HepG2 (cell line): ENCODE data around the gene TRIM3. TPM values are rescaled to one million over a fixed set of nuclear protein-coding genes. Genes with fewer than 3 reads are reported as not detected.

Experiments
- CREB1 ChIP-seq, 2 experiments: fragments of 450-650 bp in 1 of 2; IDR thresholded peaks; 2 replicates each; pipeline ENCODE4 v1.6.1; 2016 to 2017; ENCODE audit warnings: control low read depth in 1 of 2, mild to moderate bottlenecking in 1 of 2, missing compliant biosample characterization in 1 of 2, missing genetic modification characterization in 1 of 2
- EZH2 ChIP-seq: conservative IDR thresholded peaks from 2 replicates; pipeline ENCODE4 v1.6.1; 2012; ENCODE audit warnings: mild to moderate bottlenecking, low read depth, low read length, moderate library complexity
- HNRNPK ChIP-seq: fragments of 200-400 bp; formaldehyde crosslinking; IDR thresholded peaks from 2 replicates; pipeline ENCODE4 v1.6.1; 2018; ENCODE audit warnings: low read length, low read depth, moderate library complexity, mild to moderate bottlenecking; ENCODE audit not compliant: poor library complexity, severe bottlenecking
- MED8 ChIP-seq: sonication (generic); formaldehyde crosslinking; IDR thresholded peaks from 2 replicates; pipeline ENCODE4 v1.8.1; 2023; ENCODE audit warnings: mild to moderate bottlenecking, missing genetic modification reagents; ENCODE audit not compliant: insufficient replicate concordance
- MEIS1 ChIP-seq: sonication (generic); formaldehyde crosslinking; IDR thresholded peaks from 2 replicates; pipeline ENCODE4 v1.9.0; 2021; ENCODE audit warnings: mild to moderate bottlenecking, missing genetic modification reagents, moderate library complexity, borderline replicate concordance
- RNF2 ChIP-seq: fragments of 450-650 bp; conservative IDR thresholded peaks from 2 replicates; pipeline ENCODE4 v1.6.1; 2016; ENCODE audit warnings: low read depth
- SSRP1 ChIP-seq: IDR thresholded peaks from 2 replicates; pipeline ENCODE4 v1.6.1; 2016; ENCODE audit warnings: control low read depth
- YY1 ChIP-seq: IDR thresholded peaks from 2 replicates; pipeline ENCODE4 v1.6.1; 2011; ENCODE audit warnings: low read length, low read depth, moderate library complexity, mild to moderate bottlenecking; ENCODE audit not compliant: insufficient read depth, insufficient replicate concordance
- ZNF530 ChIP-seq: sonication (generic); formaldehyde crosslinking; IDR thresholded peaks from 2 replicates; pipeline ENCODE4 v1.5.0; 2020; ENCODE audit warnings: low read depth, mild to moderate bottlenecking, missing genetic modification reagents
- ZSCAN12 ChIP-seq: sonication (generic); formaldehyde crosslinking; IDR thresholded peaks from 2 replicates; pipeline ENCODE4 v1.9.0; 2021; ENCODE audit warnings: mild to moderate bottlenecking, missing genetic modification reagents
- polyA plus RNA-seq, 8 experiments: library from polyadenylated mRNA; depleted of rRNA in 3 of 8; stranded (reverse) in 7 of 8; unstranded in 1 of 8; fragments of >200 nt; fragmentation: Illumina TruSeq in 4 of 8; extraction: Trizol in 4 of 8; gene quantifications; 2 replicates each; pipeline versions ENCODE4 v1.2.1 to v1.2.3, GENCODE V29; 2011 to 2016; ENCODE audit warnings: low read depth in 4 of 8, missing spikeins in 1 of 8, mixed read lengths in 1 of 8; ENCODE audit not compliant: insufficient read depth in 1 of 8
- total RNA-seq, 5 experiments: library from RNA; depleted of rRNA; stranded (reverse); fragments of >200 nt; fragmentation: Illumina TruSeq; extraction: Trizol; gene quantifications; 2 replicates each; pipeline ENCODE4 v1.2.3, GENCODE V29; 2016; ENCODE audit warnings: low read depth in 1 of 5
- TF ChIP-seq, protein P1 (sequence below): sonication (generic); formaldehyde crosslinking; IDR thresholded peaks from 2 replicates; pipeline ENCODE4 v1.5.1; 2020; ENCODE audit warnings: missing genetic modification reagents, mild to moderate bottlenecking, borderline replicate concordance
- TF ChIP-seq, protein P2 (sequence below): IDR thresholded peaks from 2 replicates; pipeline ENCODE4 v1.6.1; 2016; ENCODE audit warnings: missing compliant biosample characterization, missing genetic modification reagents, borderline replicate concordance
- TF ChIP-seq, protein P3 (sequence below): sonication (generic); formaldehyde crosslinking; IDR thresholded peaks from 2 replicates; pipeline ENCODE4 v1.5.0; 2020; ENCODE audit warnings: mild to moderate bottlenecking, missing genetic modification reagents, borderline replicate concordance
- TF ChIP-seq, protein P4 (sequence below): sonication (generic); formaldehyde crosslinking; conservative IDR thresholded peaks from 2 replicates; pipeline ENCODE4 v1.4.0; 2020; ENCODE audit warnings: missing genetic modification reagents

TRIM3 gene
- total and polyA plus RNA-seq, 2 of the 13 experiments (the other 11 are each of a cell fraction or from before 2014, with no cell fraction given) = 3.6 to 6.3 TPM

DNA sequence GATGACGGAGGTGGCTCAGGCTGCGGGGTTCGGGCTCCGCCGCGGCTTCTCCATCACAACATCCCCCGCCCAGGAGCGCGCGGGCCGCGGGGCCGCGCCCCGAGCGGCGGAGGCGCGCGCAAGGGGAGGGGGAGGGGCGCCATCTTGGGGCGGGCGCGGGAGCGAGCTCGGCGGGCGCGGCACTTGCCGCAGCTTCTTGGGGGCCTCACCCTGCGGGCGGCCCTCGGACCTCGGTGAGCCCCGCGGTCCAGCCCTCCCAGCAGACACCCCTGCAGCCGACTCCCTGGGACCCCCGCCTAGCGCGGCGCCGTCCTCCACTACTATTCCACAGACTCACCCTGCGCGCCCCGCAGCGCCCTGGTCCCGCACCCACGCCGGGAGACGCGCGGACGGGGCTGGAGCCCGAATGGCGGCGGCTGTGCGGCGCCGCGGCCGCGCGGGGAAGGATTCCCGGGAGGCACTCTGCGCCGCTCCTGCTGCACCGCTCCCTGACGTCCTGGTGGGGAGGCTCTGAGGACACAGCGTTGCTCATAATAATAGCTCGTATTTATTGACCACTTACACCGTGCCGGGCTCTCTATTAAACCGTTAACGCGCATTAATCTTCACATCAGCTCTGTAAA is 54.6 kb downstream of the TRIM3 start, which contains the start of gene APBB1 (continued):
- TF ChIP-seq, protein P1, sequence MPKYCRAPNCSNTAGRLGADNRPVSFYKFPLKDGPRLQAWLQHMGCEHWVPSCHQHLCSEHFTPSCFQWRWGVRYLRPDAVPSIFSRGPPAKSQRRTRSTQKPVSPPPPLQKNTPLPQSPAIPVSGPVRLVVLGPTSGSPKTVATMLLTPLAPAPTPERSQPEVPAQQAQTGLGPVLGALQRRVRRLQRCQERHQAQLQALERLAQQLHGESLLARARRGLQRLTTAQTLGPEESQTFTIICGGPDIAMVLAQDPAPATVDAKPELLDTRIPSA (CRISPR knock-in tag) = no peak
- TF ChIP-seq, protein P2, sequence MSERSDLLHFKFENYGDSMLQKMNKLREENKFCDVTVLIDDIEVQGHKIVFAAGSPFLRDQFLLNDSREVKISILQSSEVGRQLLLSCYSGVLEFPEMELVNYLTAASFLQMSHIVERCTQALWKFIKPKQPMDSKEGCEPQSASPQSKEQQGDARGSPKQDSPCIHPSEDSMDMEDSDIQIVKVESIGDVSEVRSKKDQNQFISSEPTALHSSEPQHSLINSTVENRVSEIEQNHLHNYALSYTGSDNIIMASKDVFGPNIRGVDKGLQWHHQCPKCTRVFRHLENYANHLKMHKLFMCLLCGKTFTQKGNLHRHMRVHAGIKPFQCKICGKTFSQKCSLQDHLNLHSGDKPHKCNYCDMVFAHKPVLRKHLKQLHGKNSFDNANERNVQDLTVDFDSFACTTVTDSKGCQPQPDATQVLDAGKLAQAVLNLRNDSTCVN (CRISPR knock-in tag) = no peak
- no peak for TF ChIP-seq SSRP1
- TF ChIP-seq, protein P3, sequence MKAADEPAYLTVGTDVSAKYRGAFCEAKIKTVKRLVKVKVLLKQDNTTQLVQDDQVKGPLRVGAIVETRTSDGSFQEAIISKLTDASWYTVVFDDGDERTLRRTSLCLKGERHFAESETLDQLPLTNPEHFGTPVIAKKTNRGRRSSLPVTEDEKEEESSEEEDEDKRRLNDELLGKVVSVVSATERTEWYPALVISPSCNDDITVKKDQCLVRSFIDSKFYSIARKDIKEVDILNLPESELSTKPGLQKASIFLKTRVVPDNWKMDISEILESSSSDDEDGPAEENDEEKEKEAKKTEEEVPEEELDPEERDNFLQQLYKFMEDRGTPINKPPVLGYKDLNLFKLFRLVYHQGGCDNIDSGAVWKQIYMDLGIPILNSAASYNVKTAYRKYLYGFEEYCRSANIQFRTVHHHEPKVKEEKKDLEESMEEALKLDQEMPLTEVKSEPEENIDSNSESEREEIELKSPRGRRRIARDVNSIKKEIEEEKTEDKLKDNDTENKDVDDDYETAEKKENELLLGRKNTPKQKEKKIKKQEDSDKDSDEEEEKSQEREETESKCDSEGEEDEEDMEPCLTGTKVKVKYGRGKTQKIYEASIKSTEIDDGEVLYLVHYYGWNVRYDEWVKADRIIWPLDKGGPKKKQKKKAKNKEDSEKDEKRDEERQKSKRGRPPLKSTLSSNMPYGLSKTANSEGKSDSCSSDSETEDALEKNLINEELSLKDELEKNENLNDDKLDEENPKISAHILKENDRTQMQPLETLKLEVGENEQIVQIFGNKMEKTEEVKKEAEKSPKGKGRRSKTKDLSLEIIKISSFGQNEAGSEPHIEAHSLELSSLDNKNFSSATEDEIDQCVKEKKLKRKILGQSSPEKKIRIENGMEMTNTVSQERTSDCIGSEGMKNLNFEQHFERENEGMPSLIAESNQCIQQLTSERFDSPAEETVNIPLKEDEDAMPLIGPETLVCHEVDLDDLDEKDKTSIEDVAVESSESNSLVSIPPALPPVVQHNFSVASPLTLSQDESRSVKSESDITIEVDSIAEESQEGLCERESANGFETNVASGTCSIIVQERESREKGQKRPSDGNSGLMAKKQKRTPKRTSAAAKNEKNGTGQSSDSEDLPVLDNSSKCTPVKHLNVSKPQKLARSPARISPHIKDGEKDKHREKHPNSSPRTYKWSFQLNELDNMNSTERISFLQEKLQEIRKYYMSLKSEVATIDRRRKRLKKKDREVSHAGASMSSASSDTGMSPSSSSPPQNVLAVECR (CRISPR knock-in tag) = no peak; the same call in 1 of the 2 replicates
- no peak for TF ChIP-seq CREB1 (IDR thresholded peaks at IDR 0.05)
- no peak for TF ChIP-seq CREB1 (CRISPR knock-in tag; IDR thresholded peaks at IDR 0.05)
- no peak for TF ChIP-seq MEIS1
- no peak for TF ChIP-seq MED8
- TF ChIP-seq ZNF530 (CRISPR knock-in tag) = no peak
- peak; percentile 89 for TF ChIP-seq YY1
- no peak for TF ChIP-seq ZSCAN12 (CRISPR knock-in tag)
- TF ChIP-seq, protein P4, sequence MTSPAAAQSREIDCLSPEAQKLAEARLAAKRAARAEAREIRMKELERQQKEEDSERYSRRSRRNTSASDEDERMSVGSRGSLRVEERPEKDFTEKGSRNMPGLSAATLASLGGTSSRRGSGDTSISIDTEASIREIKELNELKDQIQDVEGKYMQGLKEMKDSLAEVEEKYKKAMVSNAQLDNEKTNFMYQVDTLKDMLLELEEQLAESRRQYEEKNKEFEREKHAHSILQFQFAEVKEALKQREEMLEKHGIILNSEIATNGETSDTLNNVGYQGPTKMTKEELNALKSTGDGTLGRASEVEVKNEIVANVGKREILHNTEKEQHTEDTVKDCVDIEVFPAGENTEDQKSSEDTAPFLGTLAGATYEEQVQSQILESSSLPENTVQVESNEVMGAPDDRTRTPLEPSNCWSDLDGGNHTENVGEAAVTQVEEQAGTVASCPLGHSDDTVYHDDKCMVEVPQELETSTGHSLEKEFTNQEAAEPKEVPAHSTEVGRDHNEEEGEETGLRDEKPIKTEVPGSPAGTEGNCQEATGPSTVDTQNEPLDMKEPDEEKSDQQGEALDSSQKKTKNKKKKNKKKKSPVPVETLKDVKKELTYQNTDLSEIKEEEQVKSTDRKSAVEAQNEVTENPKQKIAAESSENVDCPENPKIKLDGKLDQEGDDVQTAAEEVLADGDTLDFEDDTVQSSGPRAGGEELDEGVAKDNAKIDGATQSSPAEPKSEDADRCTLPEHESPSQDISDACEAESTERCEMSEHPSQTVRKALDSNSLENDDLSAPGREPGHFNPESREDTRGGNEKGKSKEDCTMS (CRISPR knock-in tag) = no peak
- peak; percentile 35 for TF ChIP-seq HNRNPK
- no peak for TF ChIP-seq EZH2
- TF ChIP-seq RNF2 = no peak
